Measurements from ENCODE around the gene PRR15L.

- no peak for TF ChIP-seq EZH2 (IDR thresholded peaks at IDR 0.05; ENCODE audit: low read length)
- TF ChIP-seq CTCF (optimal IDR thresholded peaks at IDR 0.05 in 1 of 3, IDR thresholded peaks at IDR 0.05 in 1 of 3, conservative IDR thresholded peaks at IDR 0.05 in 1 of 3; ENCODE audit: extremely low read depth in 1 of 3, insufficient read depth in 2 of 3, low read length in 3 of 3): no peak
Measured at GRCh38 chr17:47964856-47965255, 7.2 kb upstream of the PRR15L start.
